Measurements from ENCODE around the gene TRIM15.

Gene TRIM15

DNA sequence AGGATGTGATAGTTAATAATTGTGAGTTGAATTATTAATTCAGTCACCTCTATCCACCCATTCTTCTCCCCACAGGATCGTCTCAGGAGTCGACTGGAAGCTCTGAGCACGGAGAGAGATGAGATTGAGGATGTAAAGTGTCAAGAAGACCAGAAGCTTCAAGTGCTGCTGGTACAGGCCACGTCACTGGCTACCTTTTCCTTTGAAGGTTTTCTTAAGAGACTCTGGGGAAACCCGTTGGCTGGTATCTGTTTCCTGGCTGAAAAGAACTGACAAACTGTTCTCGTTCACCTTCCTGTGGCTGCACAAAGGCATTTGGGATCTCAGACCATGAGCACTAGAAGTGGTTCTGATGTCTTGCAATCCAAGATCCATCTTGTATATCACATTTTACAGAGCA lies 3.8 kb downstream of the TRIM15 start:
- DNase-seq (ENCODE audit: low read depth in 1 of 2, low spot score in 1 of 2), result no peak
- Histone ChIP-seq H3K4me3 (replicated peaks; ENCODE audit: insufficient read depth, low read length) (no peak overlapping the region), H3K27me3 (ENCODE audit: insufficient read depth, poor library complexity, severe bottlenecking) (peaks cover 29% of the 10 kb centered on the region), H3K27ac (replicated peaks) (no peak overlapping the region)
- TF ChIP-seq, protein P1, sequence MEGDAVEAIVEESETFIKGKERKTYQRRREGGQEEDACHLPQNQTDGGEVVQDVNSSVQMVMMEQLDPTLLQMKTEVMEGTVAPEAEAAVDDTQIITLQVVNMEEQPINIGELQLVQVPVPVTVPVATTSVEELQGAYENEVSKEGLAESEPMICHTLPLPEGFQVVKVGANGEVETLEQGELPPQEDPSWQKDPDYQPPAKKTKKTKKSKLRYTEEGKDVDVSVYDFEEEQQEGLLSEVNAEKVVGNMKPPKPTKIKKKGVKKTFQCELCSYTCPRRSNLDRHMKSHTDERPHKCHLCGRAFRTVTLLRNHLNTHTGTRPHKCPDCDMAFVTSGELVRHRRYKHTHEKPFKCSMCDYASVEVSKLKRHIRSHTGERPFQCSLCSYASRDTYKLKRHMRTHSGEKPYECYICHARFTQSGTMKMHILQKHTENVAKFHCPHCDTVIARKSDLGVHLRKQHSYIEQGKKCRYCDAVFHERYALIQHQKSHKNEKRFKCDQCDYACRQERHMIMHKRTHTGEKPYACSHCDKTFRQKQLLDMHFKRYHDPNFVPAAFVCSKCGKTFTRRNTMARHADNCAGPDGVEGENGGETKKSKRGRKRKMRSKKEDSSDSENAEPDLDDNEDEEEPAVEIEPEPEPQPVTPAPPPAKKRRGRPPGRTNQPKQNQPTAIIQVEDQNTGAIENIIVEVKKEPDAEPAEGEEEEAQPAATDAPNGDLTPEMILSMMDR (IDR thresholded peaks at IDR 0.05; ENCODE audit: insufficient read depth, low read length), result no peak
- TF ChIP-seq, protein P2, sequence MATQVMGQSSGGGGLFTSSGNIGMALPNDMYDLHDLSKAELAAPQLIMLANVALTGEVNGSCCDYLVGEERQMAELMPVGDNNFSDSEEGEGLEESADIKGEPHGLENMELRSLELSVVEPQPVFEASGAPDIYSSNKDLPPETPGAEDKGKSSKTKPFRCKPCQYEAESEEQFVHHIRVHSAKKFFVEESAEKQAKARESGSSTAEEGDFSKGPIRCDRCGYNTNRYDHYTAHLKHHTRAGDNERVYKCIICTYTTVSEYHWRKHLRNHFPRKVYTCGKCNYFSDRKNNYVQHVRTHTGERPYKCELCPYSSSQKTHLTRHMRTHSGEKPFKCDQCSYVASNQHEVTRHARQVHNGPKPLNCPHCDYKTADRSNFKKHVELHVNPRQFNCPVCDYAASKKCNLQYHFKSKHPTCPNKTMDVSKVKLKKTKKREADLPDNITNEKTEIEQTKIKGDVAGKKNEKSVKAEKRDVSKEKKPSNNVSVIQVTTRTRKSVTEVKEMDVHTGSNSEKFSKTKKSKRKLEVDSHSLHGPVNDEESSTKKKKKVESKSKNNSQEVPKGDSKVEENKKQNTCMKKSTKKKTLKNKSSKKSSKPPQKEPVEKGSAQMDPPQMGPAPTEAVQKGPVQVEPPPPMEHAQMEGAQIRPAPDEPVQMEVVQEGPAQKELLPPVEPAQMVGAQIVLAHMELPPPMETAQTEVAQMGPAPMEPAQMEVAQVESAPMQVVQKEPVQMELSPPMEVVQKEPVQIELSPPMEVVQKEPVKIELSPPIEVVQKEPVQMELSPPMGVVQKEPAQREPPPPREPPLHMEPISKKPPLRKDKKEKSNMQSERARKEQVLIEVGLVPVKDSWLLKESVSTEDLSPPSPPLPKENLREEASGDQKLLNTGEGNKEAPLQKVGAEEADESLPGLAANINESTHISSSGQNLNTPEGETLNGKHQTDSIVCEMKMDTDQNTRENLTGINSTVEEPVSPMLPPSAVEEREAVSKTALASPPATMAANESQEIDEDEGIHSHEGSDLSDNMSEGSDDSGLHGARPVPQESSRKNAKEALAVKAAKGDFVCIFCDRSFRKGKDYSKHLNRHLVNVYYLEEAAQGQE (IDR thresholded peaks at IDR 0.05; ENCODE audit: insufficient replicate concordance, low read depth), result no peak
- TF ChIP-seq GABPA (IDR thresholded peaks at IDR 0.05; ENCODE audit: low read depth), result no peak

DNA sequence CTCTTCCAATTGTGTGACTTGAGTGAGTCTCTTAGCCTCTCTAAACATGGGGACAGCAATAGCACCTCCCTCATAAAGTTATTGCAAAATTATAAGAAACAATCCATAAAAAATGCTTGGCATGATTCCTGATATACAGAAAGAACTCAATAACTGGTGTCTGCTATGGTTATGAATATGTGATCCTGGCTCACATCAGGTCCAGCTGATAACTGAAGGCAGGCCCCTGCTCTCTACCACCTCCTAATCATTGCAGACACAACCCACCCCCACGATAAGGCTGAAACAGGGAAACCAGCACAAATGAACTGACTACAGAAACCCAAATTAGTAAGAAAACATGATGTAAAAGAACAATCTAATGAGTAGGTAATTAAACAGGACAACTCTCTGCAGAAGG lies 5.4 kb downstream of the TRIM15 start:
- no peak overlapping the region for H3K27ac ChIP-seq (replicated peaks)
- H3K4me3 ChIP-seq (replicated peaks; ENCODE audit: insufficient read depth, low read length), result no peak overlapping the region
- H3K27me3 ChIP-seq (ENCODE audit: insufficient read depth, poor library complexity, severe bottlenecking), result peaks cover 40% of the 10 kb centered on the region
- TF ChIP-seq, protein P2 (IDR thresholded peaks at IDR 0.05; ENCODE audit: insufficient replicate concordance, low read depth), result no peak
- TF ChIP-seq GABPA (IDR thresholded peaks at IDR 0.05; ENCODE audit: low read depth), result no peak
- TF ChIP-seq, protein P1 (IDR thresholded peaks at IDR 0.05; ENCODE audit: insufficient read depth, low read length), result no peak
- no peak for TF ChIP-seq SPI1 (IDR thresholded peaks at IDR 0.05; ENCODE audit: borderline replicate concordance, low read depth)
- no peak for TF ChIP-seq POLR2AphosphoS5 (IDR thresholded peaks at IDR 0.05; ENCODE audit: low read depth)
- no peak for DNase-seq (ENCODE audit: low read depth in 1 of 2, low spot score in 1 of 2)

DNA sequence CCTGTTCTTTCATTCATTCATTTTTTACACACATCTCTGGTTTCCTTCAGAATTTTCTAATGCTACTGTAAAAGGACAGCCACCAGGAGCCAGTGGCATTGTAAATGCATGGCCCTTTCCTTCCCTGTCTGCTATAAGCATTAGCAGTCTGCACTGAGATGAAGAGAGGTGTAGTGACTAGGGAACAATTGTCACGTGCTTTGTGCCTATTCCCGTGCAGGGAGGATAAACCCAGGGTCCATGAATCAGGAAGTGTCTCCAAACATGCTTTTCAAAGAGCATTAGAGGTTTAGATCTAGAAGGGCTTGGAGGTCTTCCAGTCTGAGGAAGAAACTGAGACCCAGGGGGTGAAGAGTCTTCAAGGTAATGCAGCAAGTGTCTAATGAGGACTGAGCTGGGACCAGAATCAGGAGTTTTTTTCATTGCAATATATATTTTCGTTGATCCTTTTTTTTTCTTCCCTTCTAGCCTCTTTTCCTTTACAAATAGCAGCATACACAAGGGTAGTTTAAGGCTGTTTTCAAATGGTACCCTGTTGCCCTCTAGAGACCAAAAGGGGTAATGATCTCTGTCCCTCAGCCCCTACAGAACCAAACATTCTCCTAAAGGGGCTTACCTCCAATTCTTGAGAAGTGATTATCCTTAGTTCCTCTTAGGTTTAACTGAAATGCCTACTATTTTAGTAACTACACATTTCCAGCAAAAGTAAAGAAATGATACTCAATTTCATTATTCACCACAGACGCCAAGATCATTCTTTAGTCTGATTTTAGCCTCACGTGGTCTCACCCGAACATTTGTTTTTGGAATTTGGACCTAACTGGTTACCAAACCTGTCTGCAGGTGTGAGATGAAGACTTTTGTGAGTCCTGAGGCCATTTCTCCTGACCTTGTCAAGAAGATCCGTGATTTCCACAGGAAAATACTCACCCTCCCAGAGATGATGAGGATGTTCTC lies 6.6 kb downstream of the TRIM15 start:
- H3K27ac ChIP-seq (replicated peaks), result no peak overlapping the region
- TF ChIP-seq, protein P2 (IDR thresholded peaks at IDR 0.05; ENCODE audit: insufficient replicate concordance, low read depth), result no peak
- TF ChIP-seq SPI1 (IDR thresholded peaks at IDR 0.05; ENCODE audit: borderline replicate concordance, low read depth), result no peak
- TF ChIP-seq, protein P1 (IDR thresholded peaks at IDR 0.05; ENCODE audit: insufficient read depth, low read length), result peak; percentile 70
- no peak for TF ChIP-seq POLR2AphosphoS5 (IDR thresholded peaks at IDR 0.05; ENCODE audit: low read depth)
- peaks cover 44% of the 10 kb centered on the region for H3K27me3 ChIP-seq (ENCODE audit: insufficient read depth, poor library complexity, severe bottlenecking)
- DNase-seq (ENCODE audit: low read depth in 1 of 2, low spot score in 1 of 2), result peak in 1 of 2 experiments; percentile 25
- H3K4me3 ChIP-seq (replicated peaks; ENCODE audit: insufficient read depth, low read length), result no peak overlapping the region

Measured in HL-60 (cell line).